OCI-LY7 (cell line): ENCODE measurements around the gene ERBIN.

Source experiments
- CTCF ChIP-seq: fragments of 200-600 bp; sonication (generic); conservative IDR thresholded peaks from 2 replicates; pipeline ENCODE4 v1.5.1; 2014; ENCODE audit warnings: mild to moderate bottlenecking, antibody characterized with exemption, low read length, moderate library complexity, mixed read lengths
- EZH2phosphoT487 ChIP-seq: fragments of 200-600 bp; sonication (generic); IDR thresholded peaks from 2 replicates; pipeline ENCODE4 v1.6.1; 2018; ENCODE audit warnings: low read depth, borderline replicate concordance, mild to moderate bottlenecking, mixed run types, antibody characterized with exemption, low read length, moderate library complexity, mixed read lengths

- no peak for TF ChIP-seq CTCF
- TF ChIP-seq EZH2phosphoT487, result no peak
Measured at GRCh38 chr5:65952259-65952658, 25.9 kb downstream of the ERBIN start.
